ENCODE measurements around the gene IGF1. TPM values are rescaled to one million over a fixed set of nuclear protein-coding genes. Genes with fewer than 3 reads are reported as not detected.

The IGF1 gene
- total RNA-seq, 1 donor from 2014 or later = 73.5 TPM

- TF ChIP-seq, protein P1, sequence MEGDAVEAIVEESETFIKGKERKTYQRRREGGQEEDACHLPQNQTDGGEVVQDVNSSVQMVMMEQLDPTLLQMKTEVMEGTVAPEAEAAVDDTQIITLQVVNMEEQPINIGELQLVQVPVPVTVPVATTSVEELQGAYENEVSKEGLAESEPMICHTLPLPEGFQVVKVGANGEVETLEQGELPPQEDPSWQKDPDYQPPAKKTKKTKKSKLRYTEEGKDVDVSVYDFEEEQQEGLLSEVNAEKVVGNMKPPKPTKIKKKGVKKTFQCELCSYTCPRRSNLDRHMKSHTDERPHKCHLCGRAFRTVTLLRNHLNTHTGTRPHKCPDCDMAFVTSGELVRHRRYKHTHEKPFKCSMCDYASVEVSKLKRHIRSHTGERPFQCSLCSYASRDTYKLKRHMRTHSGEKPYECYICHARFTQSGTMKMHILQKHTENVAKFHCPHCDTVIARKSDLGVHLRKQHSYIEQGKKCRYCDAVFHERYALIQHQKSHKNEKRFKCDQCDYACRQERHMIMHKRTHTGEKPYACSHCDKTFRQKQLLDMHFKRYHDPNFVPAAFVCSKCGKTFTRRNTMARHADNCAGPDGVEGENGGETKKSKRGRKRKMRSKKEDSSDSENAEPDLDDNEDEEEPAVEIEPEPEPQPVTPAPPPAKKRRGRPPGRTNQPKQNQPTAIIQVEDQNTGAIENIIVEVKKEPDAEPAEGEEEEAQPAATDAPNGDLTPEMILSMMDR (IDR thresholded peaks at IDR 0.05) = no peak
- no peak overlapping the region for H3K4me3 ChIP-seq
- no peak overlapping the region for H3K27ac ChIP-seq
- H3K27me3 ChIP-seq = no peaks in the 10 kb centered on the region
- no peaks in the 10 kb centered on the region for H3K4me1 ChIP-seq
- no peaks in the 10 kb centered on the region for H3K9me3 ChIP-seq
- H3K36me3 ChIP-seq = no peaks in the 10 kb centered on the region
- intact Hi-C loops (cut with DNase I) = no loop called here
- no peak for DNase-seq (ENCODE audit: low spot score in 2 of 2)
Measured at GRCh38 chr12:102470945-102471344, 9.4 kb downstream of the IGF1 start.

DNA sequence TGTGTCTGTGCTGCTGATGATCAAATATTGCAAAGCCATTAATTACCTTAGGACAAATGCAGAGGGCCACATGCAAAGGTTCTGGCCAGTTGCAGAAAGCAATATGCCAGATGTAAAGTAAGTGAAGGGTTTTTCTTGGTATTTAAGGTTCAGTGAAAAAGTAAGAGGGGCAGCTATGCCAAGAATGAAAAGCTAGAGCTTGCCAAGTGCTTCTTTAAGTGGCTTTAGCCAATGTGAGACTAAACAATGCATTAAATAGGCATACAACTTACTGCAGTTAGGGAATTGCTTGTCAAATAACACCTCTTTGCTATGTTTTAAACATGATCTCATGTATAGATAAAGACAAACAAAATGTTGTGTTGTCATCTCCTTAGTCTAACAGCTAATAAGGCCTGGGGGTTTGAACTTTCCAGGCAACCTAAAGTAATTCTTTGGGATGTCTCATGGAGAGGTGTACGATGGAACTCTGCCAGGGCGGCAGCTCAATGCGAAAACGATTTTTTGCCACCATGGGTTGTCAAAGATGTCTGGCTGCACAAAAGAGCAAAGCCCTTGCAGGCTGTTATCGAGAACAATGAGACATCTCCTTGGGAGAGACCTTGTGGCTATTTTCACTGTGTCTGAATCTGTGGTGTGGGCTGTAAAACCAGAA lies 12.0 kb downstream of the IGF1 start:
- no peak overlapping the region for H3K27ac ChIP-seq
- H3K4me1 ChIP-seq = no peaks in the 10 kb centered on the region
- H3K4me3 ChIP-seq = no peak overlapping the region
- H3K9me3 ChIP-seq = no peaks in the 10 kb centered on the region
- no peaks in the 10 kb centered on the region for H3K36me3 ChIP-seq
- no peaks in the 10 kb centered on the region for H3K27me3 ChIP-seq
- intact Hi-C loops (cut with DNase I) = no loop called here
- DNase-seq (ENCODE audit: low spot score in 2 of 2) = no peak
- TF ChIP-seq, protein P1 (IDR thresholded peaks at IDR 0.05) = no peak

DNA sequence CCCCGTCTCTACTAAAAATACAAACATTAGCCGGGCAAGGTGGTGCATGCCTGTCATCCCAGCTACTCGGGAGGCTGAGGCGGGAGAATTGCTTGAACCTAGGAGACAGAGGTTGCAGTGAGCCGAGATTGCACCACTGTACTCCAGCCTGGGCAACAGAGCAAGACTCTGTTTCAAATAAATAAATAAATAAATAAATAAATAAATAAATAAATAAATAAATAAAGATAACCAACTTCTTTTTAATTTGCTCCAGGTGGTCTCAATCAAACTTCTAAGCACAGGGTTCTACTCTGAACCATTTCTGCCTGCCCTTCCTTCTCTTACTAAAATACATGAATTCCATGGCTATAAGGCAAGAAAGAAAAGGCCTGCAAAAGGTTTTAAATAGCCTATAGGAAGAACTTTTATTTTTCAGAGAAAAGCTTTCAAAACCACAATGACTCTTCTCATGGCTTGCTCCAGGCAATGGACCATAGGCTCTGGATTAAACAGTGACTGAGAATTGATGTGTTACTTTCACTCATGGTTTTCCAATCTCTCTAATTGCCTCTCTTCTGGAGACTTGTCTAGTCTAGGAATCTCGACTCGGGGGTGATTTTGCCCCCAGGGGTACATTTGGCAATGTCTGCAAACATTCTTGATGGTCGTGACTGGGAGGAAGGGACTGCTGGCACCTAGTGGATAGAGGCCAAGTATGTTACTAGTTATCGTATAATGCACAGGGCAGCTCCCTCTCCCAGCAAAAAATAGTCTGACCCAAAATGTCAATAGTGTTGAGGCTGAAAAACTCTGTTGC lies 14.4 kb downstream of the IGF1 start:
- Histone ChIP-seq H3K27me3 (no peaks in the 10 kb centered on the region), H3K4me3 (no peak overlapping the region), H3K4me1 (peaks cover 0 to 4% of the 10 kb centered on the region in 2 donors), H3K36me3 (no peaks in the 10 kb centered on the region), H3K9me3 (no peaks in the 10 kb centered on the region), H3K27ac (no peak overlapping the region)
- intact Hi-C loops (cut with DNase I) = no loop called here
- TF ChIP-seq, protein P1 (IDR thresholded peaks at IDR 0.05) = no peak
- DNase-seq (ENCODE audit: low spot score in 2 of 2) = no peak

DNA sequence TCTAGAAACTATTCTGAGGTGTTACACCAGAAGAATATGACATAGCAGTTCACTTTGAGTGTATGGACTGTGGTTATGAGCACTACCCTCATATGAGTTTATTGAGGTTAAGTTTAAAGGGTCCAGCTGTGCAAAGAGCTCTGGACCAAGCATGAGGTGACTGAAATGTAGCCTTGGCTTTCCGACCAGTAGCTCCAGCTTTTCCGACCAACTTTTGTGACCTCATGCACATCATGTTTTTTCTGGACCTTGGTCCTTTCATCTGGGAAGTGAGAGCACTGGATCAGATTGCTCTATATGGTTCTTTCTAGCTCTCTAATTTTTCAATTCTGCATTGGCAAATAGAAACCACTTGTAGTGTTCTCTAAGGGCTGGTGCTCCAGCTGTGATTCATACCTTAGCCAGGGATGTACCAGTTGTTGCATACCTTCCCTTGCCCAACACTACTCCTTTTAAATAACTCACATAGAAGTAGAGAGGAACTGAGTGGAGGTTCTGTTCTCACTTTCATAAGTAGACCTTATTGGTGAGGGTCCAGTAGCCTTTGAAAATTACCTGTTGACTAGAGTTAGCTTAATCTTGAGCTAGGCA lies 16.6 kb downstream of the IGF1 start:
- intact Hi-C loops (cut with DNase I) = loop anchor here (5.0 kb wide), 1 partner anchor 36 kb away; no protein-coding TSS in a partner anchor
- H3K27ac ChIP-seq = peak overlapping the region; percentile 60 to 66
- H3K9me3 ChIP-seq = no peaks in the 10 kb centered on the region
- H3K4me1 ChIP-seq = peaks cover 0 to 4% of the 10 kb centered on the region in 2 donors
- no peaks in the 10 kb centered on the region for H3K36me3 ChIP-seq
- TF ChIP-seq, protein P1 (IDR thresholded peaks at IDR 0.05) = no peak
- H3K27me3 ChIP-seq = no peaks in the 10 kb centered on the region
- peak overlapping the region in 1 of 2 donors; percentile 20 for H3K4me3 ChIP-seq
- no peak for DNase-seq (ENCODE audit: low spot score in 2 of 2)

DNA sequence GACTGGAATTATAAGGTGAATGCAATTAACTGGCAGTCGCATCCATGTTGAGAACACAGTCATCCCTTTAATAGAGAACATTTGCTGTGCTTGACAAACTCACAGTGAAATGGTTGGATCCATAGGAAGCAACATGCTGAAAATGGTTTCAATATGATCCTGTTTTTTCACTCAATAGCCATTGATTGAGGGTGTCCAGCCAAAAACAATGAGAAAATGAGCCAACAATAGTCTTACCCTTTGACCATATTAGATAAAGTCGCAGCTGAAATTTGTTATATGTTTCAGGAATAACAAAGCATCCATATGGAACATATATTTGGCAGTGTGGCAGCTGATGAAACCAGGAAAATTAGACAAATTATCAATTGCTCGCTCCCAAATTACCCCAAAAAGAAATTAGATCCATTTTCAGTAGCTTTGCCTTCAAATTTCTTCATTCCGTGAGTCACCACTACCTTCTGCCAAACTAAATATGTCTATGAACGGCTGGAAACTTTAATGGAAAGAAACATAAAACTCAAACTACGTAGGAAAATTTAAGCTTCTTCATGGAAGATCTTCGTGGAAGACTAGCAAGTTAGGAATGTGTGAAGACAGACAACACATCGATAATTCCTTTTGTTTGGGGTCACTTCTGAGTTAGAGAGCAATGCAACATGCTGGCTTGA lies 17.4 kb downstream of the IGF1 start:
- peaks cover 0 to 4% of the 10 kb centered on the region in 2 donors for H3K4me1 ChIP-seq
- DNase-seq (ENCODE audit: low spot score in 2 of 2) = no peak
- no peaks in the 10 kb centered on the region for H3K27me3 ChIP-seq
- peak overlapping the region; percentile 60 to 66 for H3K27ac ChIP-seq
- peak overlapping the region in 1 of 2 donors; percentile 20 for H3K4me3 ChIP-seq
- no peaks in the 10 kb centered on the region for H3K9me3 ChIP-seq
- intact Hi-C loops (cut with DNase I) = loop anchor here (5.0 kb wide), 1 partner anchor 36 kb away; no protein-coding TSS in a partner anchor
- no peaks in the 10 kb centered on the region for H3K36me3 ChIP-seq
- TF ChIP-seq, protein P1 (IDR thresholded peaks at IDR 0.05) = no peak
